Myocyte (in vitro differentiated cells): ENCODE results near the gene BEND6. TPM values are rescaled to one million over a fixed set of nuclear protein-coding genes. Genes with fewer than 3 reads are reported as not detected.

Experiments used
- total RNA-seq: library from RNA; depleted of rRNA; stranded (reverse); fragments of >200 nt; gene quantifications from 2 replicates; pipeline ENCODE4 v1.2.3, GENCODE V29; 2014

BEND6 gene
- total RNA-seq, 1 donor from 2014 or later = 12.0 TPM

Other genes with a start within 250 kb of the BEND6 start
- 13.7 and 17.4 TPM in 2 replicates for gene KIAA1586, start 91.6 kb downstream of the BEND6 start, total RNA-seq
- gene ZNF451, start 135.1 kb downstream of the BEND6 start, total RNA-seq = 56.7 and 57.3 TPM in 2 replicates
- 39.5 and 50.5 TPM in 2 replicates for gene BAG2, start 217.2 kb downstream of the BEND6 start, total RNA-seq